GM18505 (cell line): ENCODE results near the gene SURF2.

Experiments used
- ATAC-seq: cut with Tn5 transposase; IDR thresholded peaks from one replicate; pipeline ENCODE4 v1.9.1; 2021; ENCODE audit not compliant: unreplicated experiment
- POLR2A ChIP-seq: IDR thresholded peaks from 4 replicates; pipeline ENCODE4 v1.6.1; 2011; ENCODE audit warnings: borderline replicate concordance; ENCODE audit not compliant: insufficient read depth, insufficient read length; ENCODE audit errors: extremely low read depth

The SURF2 gene

DNA sequence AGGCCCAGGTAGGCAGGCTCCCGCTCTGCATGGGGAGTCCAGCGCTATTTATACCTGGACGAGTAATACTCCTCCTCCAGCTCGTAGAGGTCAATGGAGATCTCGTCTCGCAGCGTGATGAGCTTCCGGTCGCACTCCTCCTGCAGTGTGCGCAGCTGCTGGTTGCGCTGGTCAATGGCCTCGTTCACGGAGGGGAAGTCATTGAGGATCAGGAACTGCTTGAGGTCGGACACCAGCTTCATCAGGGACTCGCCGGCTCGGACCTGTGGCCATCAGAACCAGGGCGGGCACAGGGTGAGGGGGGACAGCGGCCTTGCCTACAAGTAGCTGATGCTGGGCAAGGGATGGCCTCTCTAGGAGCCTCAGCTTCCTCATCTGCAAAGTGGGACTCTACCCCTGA lies 12.3 kb upstream of the SURF2 start:
- no peak for TF ChIP-seq POLR2A
- no peak for ATAC-seq

DNA sequence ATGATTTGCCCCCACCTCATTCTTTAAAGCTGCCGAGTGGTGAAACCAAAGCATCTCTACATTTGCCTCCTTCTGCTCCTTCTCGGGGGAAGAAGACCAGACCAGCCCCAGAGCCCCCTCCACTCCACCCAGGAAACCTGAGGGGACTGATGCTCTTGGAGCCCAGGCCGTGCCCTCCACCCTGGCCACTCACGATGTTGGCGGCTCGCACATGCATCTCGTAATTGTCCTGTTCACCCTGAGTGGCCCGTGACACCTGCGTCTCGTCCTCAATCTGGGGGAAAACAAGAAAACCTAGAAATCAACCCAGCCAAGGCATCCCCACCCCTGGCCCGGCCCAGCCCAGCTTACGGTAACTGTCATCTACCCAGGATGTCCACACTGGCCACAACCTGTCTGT lies 11.4 kb upstream of the SURF2 start:
- no peak for TF ChIP-seq POLR2A
- ATAC-seq: no peak

DNA sequence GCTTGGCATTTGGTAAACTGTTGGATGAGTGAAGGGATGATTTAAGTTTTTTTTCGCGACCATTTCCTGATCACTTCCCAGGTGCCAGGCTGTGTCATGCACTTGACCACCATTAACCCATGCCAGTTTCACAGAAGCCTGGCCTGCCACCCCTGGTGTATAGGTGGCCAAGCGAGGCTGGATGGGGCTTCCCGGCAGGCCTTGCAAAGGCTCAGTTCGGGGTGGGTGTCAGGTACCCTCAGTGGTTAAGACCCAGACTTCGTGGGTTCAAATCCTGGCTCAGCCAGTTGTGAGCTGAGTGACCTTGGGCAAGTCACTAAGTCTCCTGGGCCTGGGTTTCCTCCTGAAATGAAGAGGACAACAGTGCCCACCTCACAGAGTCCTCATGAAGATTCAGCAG lies 10.8 kb upstream of the SURF2 start:
- ATAC-seq: no peak
- TF ChIP-seq POLR2A: no peak

DNA sequence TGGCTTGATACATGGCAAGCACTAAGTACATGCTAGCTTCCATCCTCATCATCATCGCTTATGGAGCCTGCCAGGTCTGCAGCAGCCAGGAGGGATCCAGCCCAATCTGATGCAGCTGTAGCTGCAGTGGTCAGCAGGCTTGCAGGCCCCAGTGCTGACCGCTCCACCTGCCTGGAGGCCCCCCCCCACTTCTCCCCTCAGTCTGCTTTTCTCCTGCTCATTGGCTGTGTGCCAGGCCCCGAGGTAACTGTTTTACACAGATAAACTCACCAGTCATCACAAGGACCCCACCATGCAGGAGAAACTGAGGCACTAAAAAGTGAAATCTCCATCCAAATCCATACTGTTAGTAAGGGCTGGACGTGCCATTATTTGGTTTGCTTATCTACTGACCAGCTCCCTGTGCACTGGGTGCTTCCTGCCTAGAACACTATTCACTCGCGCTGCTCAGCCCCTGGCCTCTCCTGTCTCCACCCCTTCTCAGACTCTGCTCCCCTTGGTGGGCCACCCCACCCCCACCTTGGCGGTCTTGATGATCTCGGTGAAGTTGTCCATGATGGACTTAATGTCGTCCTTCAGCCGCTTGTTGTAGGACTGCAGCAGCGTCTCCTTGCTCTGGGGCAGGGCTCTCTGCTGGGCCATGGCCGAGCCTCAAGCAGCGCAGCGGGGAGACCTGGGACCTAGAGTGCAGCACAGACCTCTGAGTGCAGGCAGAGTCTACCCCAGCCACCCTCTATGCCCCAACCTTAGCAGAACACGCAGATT lies 10.1 kb upstream of the SURF2 start:
- TF ChIP-seq POLR2A: no peak
- no peak for ATAC-seq

DNA sequence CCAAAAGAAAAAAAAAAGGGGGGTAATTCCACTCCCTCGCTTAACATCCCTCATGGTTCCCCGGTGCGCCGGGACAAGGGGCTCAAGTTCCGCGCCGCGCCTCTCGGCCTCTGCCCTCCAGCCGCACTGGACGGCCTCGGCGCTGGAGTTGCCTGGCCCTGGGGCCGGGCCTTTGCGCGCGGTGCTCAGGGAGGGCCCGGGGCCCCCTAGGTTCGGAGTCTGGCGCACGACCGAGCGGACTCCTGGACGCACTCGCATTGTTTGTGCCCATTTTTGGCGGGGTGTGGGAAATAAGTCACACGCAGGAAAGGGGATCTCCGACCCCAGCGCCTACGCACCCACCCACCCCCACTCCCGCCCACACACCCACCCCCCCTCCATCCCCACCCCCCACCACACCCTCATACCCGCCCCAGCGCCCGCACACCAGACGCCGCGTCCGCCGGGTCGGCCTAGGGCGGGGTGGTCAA lies 8.8 kb upstream of the SURF2 start:
- ATAC-seq: peak; percentile 37
- TF ChIP-seq POLR2A: no peak

DNA sequence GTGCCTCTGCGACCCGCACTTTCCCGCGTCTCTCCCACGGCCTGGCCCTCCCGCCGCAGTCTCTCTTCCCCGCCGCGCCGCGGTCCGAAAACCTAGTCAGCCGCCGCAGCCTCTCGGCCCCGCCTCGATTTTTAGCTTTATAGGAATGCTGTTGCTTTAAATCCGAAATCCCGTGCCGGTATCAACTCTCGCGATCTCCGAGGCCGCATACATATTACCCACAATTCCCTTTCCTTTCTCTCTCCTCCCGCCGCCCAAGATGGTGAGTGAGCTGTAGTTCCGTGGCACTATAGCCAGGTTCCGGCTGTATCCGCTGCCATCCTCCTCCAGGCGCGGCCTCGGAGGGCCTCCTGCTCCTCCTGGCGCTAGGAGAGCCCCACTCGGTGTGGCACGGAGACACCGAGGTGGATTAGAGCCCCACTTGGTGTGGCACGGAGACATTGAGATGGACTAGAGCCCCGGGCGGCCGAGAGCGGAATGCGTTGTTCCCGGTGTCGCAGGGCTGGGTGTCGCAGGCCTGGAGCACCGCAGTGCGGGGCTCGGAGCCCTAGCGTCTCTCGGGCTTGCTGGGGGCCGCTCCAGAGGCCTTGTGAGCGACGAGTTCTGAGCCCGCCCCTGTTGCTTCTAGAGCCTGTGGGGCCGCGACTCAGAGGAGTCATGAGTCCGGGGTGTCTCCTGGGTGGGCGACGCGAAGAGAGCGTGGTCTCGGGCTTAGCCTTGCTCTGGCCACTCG lies 8.2 kb upstream of the SURF2 start, which contains the start of the genes MED22 and RPL7A:
MED22 (minus strand) TSS at position 147 of the 733 bp plus-strand sequence. CDS start 1,469 bp downstream, outside the sequence.
RPL7A (plus strand) TSS at position 234 of the 733 bp plus-strand sequence; CDS start at position 260, 26 bp downstream.
- peak; percentile 54 for ATAC-seq

DNA sequence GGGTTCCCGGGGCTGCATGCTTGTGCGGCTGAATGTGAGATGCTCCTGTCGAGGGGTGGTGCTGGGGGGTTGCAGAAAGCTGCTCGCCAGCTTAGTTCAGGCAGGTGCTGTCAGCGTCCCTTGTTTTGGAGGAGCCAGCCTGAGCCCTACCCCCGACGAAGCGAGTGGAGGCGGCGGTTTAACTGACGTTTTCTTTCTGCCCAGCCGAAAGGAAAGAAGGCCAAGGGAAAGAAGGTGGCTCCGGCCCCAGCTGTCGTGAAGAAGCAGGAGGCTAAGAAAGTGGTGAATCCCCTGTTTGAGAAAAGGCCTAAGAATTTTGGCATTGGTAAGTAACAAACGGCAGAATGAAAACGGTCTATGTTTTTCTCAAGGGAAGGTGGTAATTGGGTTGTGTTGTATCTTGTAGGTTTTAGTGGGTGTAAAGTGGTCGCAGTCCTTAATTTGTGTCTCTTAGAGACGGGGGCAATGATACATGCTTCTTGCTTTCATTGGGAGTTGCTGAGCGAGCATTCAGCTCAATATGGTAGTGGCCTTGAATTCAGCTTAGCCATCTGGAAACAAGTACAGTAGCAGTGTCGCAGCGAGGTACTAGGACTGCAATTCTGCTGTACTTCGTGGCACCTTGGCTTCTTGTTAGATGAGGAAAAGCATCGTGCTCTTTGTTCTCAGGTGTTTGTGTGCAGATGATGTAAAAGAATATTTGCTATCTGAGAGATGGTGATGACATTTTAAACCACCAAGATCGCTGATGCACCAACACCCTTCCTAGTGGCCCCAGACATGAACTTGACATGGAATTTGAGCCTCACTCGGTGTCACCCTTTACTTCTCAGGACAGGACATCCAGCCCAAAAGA lies 7.4 kb upstream of the SURF2 start:
- ATAC-seq: no peak
- no peak for TF ChIP-seq POLR2A

More for the DNA sequence above, 8.2 kb upstream of the SURF2 start, which contains the start of the genes MED22 and RPL7A:
- TF ChIP-seq POLR2A: peak; percentile 99

DNA sequence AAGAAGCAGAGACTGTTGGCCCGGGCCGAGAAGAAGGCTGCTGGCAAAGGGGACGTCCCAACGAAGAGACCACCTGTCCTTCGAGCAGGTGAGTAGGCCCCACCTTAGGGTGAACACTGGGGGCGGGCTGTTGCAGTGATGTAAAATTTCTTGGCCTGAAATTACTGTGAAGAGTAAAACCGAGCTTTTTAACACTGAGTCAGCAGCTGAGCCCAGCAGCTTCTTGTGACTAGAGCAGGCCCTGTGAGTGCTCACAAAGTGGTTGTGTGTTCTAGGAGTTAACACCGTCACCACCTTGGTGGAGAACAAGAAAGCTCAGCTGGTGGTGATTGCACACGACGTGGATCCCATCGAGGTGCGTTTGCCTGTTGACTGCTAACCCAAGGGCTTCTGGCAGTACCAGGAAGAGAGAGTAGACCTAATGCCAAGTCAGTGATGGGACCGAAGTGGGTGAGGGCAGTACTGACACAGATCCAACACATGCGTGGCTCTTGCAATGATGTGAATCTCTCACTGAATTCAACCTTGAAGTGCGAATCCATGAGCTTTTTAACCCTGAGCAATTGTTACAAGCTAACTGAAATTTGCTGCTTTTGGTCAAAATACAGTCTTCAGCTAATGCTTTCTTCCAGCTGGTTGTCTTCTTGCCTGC lies 6.3 kb upstream of the SURF2 start:
- no peak for ATAC-seq
- peak; percentile 23 for TF ChIP-seq POLR2A

DNA sequence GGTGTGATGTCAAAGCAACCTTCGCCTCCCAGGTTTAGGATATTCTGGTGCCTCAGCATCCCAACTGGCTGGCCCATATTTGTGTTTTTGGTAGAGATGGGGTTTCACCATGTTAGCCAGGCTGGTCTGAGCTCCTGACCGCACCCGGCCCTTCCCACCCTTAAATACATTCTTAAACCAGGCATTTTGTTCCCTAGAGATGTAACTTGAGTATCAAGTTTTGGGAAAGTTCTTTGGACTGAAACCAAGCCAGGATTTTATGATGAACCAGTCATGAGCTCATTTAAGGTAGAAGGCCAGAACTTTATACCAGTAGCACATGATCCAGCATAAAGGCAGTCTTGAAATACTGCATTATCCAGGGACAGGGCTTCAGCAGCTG lies 4.8 kb upstream of the SURF2 start:
- no peak for ATAC-seq
- no peak for TF ChIP-seq POLR2A

DNA sequence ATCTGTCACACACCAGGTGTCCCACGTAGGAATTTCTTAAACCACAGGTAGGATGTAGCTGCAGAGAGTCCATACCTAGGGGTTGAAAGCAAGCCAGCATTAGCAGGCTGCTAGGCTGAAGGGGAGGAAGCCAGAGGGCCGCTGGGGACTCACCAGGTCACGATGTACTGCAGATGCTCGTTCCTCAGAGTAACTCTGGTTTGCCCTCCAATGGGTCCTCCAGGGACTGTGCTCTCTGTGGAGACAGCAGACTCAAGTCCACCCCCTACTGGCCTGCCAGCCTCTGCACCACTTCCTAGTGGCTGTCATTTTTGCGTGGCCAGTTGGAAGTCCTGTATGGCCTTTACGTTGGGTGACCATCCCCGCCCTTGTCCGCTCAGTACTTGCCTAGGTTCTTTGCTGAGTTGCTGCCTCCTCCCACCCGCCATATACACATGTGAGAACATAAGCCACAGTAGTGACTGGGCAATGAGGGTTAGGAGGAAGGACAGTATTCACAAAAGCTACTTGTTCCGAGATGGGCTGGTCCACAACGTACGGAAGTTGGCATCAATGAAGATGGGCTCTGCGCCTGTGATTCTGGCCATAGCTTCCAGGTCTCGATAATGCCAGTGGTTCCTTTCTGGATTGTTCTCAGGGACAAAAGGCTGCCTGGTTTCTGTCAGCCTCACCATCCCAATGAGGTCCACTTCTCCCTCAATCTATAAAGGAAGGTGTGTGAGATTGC lies 4.3 kb upstream of the SURF2 start:
- TF ChIP-seq POLR2A: no peak
- ATAC-seq: no peak

DNA sequence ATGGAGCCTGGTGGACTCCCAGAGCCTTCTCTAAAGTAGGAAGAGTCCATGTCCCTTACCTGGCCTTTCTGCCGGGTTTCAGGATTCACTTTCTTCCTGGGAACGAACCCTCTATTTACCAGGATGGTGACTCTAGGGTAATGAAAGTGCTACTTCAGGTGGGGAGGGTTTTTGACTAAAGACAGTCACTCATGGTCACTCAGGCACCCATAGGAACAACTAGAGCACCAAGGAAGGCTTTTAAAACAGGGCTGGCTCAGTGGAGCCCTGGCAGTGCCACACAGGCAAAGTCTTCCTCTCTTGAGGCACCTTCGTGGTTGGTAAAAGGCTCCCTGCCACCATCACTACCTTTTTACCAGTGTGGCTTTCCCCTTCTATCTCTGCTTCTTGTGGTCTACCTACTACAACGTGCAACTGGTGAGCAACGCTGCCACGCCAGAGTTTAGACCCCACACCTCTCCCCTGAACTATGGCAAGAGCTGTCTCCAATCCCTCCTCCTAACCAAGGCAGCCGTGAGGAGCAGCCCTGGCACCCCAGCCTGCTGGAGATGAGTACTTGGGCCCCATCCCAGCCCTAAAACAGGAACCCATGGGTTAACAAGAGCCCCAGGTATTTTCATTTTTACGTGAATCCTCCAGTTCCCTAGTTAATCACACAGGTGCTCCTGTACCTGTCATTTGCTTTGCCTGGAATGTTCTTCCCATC lies 3.6 kb upstream of the SURF2 start:
- TF ChIP-seq POLR2A: no peak
- no peak for ATAC-seq
